Measurements from ENCODE around the gene SMIM34.
"Not testable (repeated sequence)": the region's sequence is repeated elsewhere in the genome, so short reads cannot be mapped to it uniquely, and the experiment has no call there.

SMIM34 gene

GRCh38 chr21:34423805-34424204 lies at the start of gene SMIM34:
SMIM34 (minus strand) TSS chr21:34423951; CDS start chr21:34423839, 112 bp downstream.
- DNase-seq: not testable (repeated sequence)

- not testable (repeated sequence) for DNase-seq
Observed at GRCh38 chr21:34467333-34467732, 43.6 kb upstream of the SMIM34 start.

- DNase-seq: not testable (repeated sequence)
Observed at GRCh38 chr21:34459426-34459825, 35.7 kb upstream of the SMIM34 start.

GRCh38 chr21:34458266-34458665 lies 34.5 kb upstream of the SMIM34 start:
- DNase-seq: not testable (repeated sequence)

GRCh38 chr21:34456180-34456579 lies 32.4 kb upstream of the SMIM34 start:
- DNase-seq: not testable (repeated sequence)

GRCh38 chr21:34455628-34456027 lies 31.9 kb upstream of the SMIM34 start:
- not testable (repeated sequence) for DNase-seq

GRCh38 chr21:34447018-34447417 lies 23.3 kb upstream of the SMIM34 start:
- DNase-seq: not testable (repeated sequence)

GRCh38 chr21:34443486-34443885 lies 19.7 kb upstream of the SMIM34 start:
- not testable (repeated sequence) for DNase-seq

- not testable (repeated sequence) for DNase-seq
Observed at GRCh38 chr21:34429710-34430109, 6.0 kb upstream of the SMIM34 start.

- not testable (repeated sequence) for DNase-seq
Observed at GRCh38 chr21:34428441-34428840, 4.7 kb upstream of the SMIM34 start.

GRCh38 chr21:34427339-34427738 lies 3.6 kb upstream of the SMIM34 start:
- DNase-seq: not testable (repeated sequence)

GRCh38 chr21:34417448-34418077 lies 6.2 kb downstream of the SMIM34 start:
- DNase-seq: not testable (repeated sequence)

- not testable (repeated sequence) for DNase-seq
Observed at GRCh38 chr21:34407294-34407693, 16.5 kb downstream of the SMIM34 start.

GRCh38 chr21:34406676-34407075 lies 17.1 kb downstream of the SMIM34 start:
- DNase-seq: not testable (repeated sequence)

- not testable (repeated sequence) for DNase-seq
Observed at GRCh38 chr21:34406102-34406501, 17.6 kb downstream of the SMIM34 start.

- DNase-seq: not testable (repeated sequence)
Observed at GRCh38 chr21:34405686-34406085, 18.1 kb downstream of the SMIM34 start.

- not testable (repeated sequence) for DNase-seq
Observed at GRCh38 chr21:34404742-34405141, 19.0 kb downstream of the SMIM34 start.

- not testable (repeated sequence) for DNase-seq
Observed at GRCh38 chr21:34400522-34400921, 23.2 kb downstream of the SMIM34 start.

GRCh38 chr21:34383724-34384415 lies 39.9 kb downstream of the SMIM34 start:
- DNase-seq: not testable (repeated sequence)

- DNase-seq: not testable (repeated sequence)
Observed at GRCh38 chr21:34383138-34383537, 40.6 kb downstream of the SMIM34 start.

GRCh38 chr21:34375619-34375972 lies 48.2 kb downstream of the SMIM34 start:
- not testable (repeated sequence) for DNase-seq

GRCh38 chr21:34374940-34375618 lies 48.7 kb downstream of the SMIM34 start, which contains the start of gene SMIM11:
SMIM11 (plus strand) TSS chr21:34375507; CDS start chr21:34379505, 3,998 bp downstream.
- DNase-seq: not testable (repeated sequence)

- DNase-seq: not testable (repeated sequence)
Observed at GRCh38 chr21:34374462-34374861, 49.3 kb downstream of the SMIM34 start.
